ENCODE data around the gene MGAT1.
"Not testable (repeated sequence)": the region's sequence is repeated elsewhere in the genome, so short reads cannot be mapped to it uniquely, and the experiment has no call there.

Gene MGAT1

GRCh38 chr5:180837478-180837877 lies 34.9 kb upstream of the MGAT1 start:
- Histone ChIP-seq H3K4me1 (ENCODE audit: control insufficient read depth, insufficient read depth, low read length, poor library complexity, severe bottlenecking) (no peaks in the 10 kb centered on the region), H3K4me3 (ENCODE audit: extremely low read depth, insufficient read depth, low read length, poor library complexity, severe bottlenecking) (no peak overlapping the region), H3K36me3 (ENCODE audit: control insufficient read depth, insufficient read depth, low read length) (peaks cover 4% of the 10 kb centered on the region), H3K9me3 (ENCODE audit: control insufficient read depth, low read length) (no peaks in the 10 kb centered on the region), H3K27ac (ENCODE audit: low read depth, low read length, severe bottlenecking) (no peak overlapping the region)
- 80 to 93% methylated on average over 2 of the region's 4 CpGs for WGBS, 2 experiments (ENCODE audit: insufficient coverage in 2 of 2)

- Histone ChIP-seq H3K4me3 (ENCODE audit: extremely low read depth, insufficient read depth, low read length, poor library complexity, severe bottlenecking) (no peak overlapping the region), H3K27ac (ENCODE audit: low read depth, low read length, severe bottlenecking) (no peak overlapping the region), H3K36me3 (ENCODE audit: control insufficient read depth, insufficient read depth, low read length) (peaks cover 15% of the 10 kb centered on the region), H3K4me1 (ENCODE audit: control insufficient read depth, insufficient read depth, low read length, poor library complexity, severe bottlenecking) (no peaks in the 10 kb centered on the region), H3K9me3 (ENCODE audit: control insufficient read depth, low read length) (peaks cover 18% of the 10 kb centered on the region)
- WGBS, 2 experiments (ENCODE audit: insufficient coverage in 2 of 2), result 67 to 94% methylated on average over 1 to 2 of the region's 2 CpGs
Measured at GRCh38 chr5:180832638-180833068, 30.0 kb upstream of the MGAT1 start.

DNA sequence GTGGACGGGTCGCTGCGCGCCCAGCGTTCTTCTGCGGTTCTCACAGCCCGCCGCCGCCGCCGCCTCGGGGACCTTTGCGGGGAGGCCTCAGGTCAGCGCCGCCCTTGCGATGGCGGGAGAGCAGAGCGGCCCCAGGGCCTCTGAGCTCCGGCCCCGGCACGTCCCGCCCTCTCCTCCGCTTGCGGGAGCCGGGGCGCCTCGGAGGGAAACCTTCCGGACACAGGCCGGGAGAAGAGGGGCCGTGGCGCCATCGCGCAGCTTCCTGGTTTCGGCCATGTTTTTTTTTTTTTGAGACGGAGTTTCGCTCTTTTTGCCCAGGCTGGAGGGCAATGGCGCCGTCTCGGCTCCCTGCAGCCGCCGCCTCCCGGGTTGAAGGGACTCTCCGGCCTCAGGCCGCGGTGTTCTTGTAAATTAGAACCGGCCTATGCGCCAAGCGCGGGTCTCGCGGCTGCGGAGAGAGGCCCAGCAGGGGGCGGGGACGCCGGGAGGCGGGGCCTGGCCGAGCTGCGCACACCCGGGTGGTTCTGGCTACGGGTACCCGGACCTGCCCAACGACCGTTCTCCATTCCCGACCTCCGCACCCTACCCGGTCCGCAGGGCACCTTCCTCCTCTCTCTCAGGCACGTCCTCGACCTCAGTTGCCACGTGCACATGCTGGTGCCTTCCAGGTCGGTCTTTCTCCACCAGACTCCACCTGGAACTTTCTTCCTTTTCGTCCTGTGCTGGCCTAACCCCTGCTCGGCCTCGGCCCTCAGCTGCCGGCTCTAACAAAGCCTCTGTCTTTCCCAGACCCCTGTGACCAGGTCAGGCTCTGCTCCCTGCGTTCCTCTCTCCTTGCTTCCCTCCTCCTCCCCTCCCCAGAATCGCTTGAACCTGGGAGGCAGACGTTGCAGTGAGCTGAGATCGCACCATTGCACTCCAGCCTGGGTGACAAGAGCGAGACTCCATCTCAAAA lies 28.8 kb upstream of the MGAT1 start:
- H3K27ac ChIP-seq (ENCODE audit: low read depth, low read length, severe bottlenecking), result peak overlapping the region; percentile 83
- H3K4me3 ChIP-seq (ENCODE audit: extremely low read depth, insufficient read depth, low read length, poor library complexity, severe bottlenecking), result peak overlapping the region; percentile 71
- no peaks in the 10 kb centered on the region for H3K4me1 ChIP-seq (ENCODE audit: control insufficient read depth, insufficient read depth, low read length, poor library complexity, severe bottlenecking)
- peaks cover 18% of the 10 kb centered on the region for H3K9me3 ChIP-seq (ENCODE audit: control insufficient read depth, low read length)
- 6 to 7% methylated on average over 68 to 78 of the region's 80 CpGs for WGBS, 2 experiments (ENCODE audit: insufficient coverage in 2 of 2)
- peaks cover 15% of the 10 kb centered on the region for H3K36me3 ChIP-seq (ENCODE audit: control insufficient read depth, insufficient read depth, low read length)

DNA sequence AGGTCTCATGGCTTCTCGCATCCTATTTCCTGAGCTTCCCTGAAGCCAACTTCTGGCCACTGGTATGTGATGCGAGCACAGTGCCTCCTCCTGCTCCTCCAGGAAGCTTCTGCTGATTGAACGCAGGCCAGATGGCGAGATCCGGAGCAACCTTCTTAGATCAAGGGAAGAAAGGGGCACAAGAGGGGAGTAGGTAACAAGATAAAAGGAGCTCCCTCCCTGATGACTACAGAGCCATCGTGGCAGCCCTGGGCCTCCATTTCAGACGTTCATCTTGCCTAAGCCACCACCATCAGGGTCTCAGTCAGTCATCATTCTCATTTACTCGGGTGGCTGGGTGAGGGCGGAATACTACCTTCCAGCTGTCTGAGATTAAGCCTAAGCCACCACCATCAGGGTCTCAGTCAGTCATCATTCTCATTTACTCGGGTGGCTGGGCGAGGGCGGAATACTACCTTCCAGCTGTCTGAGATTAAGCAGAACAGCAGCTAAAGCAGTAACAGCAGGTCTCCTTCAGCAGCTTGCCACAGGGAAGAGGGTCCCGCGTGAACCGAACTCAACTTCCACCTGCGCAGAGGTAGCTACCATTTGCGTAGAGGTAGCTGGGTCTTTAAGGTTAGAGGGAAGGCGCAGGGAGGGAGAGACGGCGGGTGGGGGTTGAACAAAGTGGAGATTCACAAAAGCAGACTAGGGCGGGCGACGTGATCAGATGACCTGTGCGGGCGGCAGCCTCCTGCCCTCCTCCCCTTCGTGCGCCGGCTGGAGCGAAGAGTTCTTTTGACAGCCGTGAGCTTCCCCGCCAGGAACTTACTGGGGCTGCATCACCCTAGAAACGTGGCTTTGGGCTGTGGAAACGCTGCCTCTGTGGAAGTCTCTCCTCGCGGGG lies 27.9 kb upstream of the MGAT1 start:
- peak overlapping the region; percentile 83 for H3K27ac ChIP-seq (ENCODE audit: low read depth, low read length, severe bottlenecking)
- WGBS, 2 experiments (ENCODE audit: insufficient coverage in 2 of 2), result 42 to 46% methylated on average over 25 to 33 of the region's 35 CpGs

DNA sequence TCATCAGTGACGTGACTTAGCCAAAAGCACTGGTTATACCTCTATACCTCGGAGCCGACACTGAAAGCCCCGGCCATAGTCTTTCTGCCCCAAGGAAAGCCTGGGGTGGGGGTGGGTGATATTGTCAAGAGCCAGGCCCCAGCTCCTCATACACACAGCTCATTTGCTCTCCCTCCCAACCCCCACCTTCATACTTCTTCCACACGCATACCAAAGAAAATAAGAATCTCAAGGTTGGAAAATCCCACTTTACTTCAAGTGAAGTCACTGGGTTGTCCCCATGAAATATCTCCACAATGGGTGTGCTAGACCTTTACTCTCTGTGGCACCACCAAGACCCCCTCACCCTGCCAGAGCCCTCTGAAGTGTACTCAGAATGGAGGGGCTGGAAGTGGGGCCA lies 27.1 kb upstream of the MGAT1 start:
- Histone ChIP-seq H3K4me3 (ENCODE audit: extremely low read depth, insufficient read depth, low read length, poor library complexity, severe bottlenecking) (no peak overlapping the region), H3K27ac (ENCODE audit: low read depth, low read length, severe bottlenecking) (no peak overlapping the region), H3K4me1 (ENCODE audit: control insufficient read depth, insufficient read depth, low read length, poor library complexity, severe bottlenecking) (no peaks in the 10 kb centered on the region), H3K9me3 (ENCODE audit: control insufficient read depth, low read length) (peaks cover 18% of the 10 kb centered on the region), H3K36me3 (ENCODE audit: control insufficient read depth, insufficient read depth, low read length) (peaks cover 14% of the 10 kb centered on the region)
- WGBS, 2 experiments (ENCODE audit: insufficient coverage in 2 of 2), result 89 to 100% methylated on average over 1 to 2 of the region's 5 CpGs

More for the DNA sequence above, 27.9 kb upstream of the MGAT1 start:
- Histone ChIP-seq H3K9me3 (ENCODE audit: control insufficient read depth, low read length) (peaks cover 18% of the 10 kb centered on the region), H3K4me3 (ENCODE audit: extremely low read depth, insufficient read depth, low read length, poor library complexity, severe bottlenecking) (peak overlapping the region; percentile 71), H3K4me1 (ENCODE audit: control insufficient read depth, insufficient read depth, low read length, poor library complexity, severe bottlenecking) (no peaks in the 10 kb centered on the region), H3K36me3 (ENCODE audit: control insufficient read depth, insufficient read depth, low read length) (peaks cover 15% of the 10 kb centered on the region)

GRCh38 chr5:180828756-180829531 lies 26.3 kb upstream of the MGAT1 start:
- 97 to 98% methylated on average over 6 to 8 of the region's 13 CpGs for WGBS, 2 experiments (ENCODE audit: insufficient coverage in 2 of 2)
- Histone ChIP-seq H3K36me3 (ENCODE audit: control insufficient read depth, insufficient read depth, low read length) (peaks cover 11% of the 10 kb centered on the region), H3K9me3 (ENCODE audit: control insufficient read depth, low read length) (peaks cover 18% of the 10 kb centered on the region)
- not testable (repeated sequence) for H3K4me1 ChIP-seq (ENCODE audit: control insufficient read depth, insufficient read depth, low read length, poor library complexity, severe bottlenecking); H3K4me3 ChIP-seq (ENCODE audit: extremely low read depth, insufficient read depth, low read length, poor library complexity, severe bottlenecking); H3K27ac ChIP-seq (ENCODE audit: low read depth, low read length, severe bottlenecking)

DNA sequence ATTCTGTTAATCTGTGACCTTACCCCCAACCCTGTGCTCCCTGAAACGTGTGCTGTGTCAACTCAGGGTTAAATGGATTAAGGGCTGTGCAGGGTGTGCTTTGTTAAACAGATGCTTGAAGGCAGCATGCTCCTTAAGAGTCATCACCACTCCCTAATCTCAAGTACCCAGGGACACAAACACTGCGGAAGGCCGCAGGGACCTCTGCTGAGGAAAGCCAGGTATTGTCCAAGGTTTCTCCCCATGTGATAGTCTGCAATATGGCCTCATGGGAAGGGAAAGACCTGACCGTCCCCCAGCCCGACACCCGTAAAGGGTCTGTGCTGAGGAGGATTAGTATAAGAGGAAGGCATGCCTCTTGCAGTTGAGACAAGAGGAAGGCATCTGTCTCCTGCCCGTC lies 24.8 kb upstream of the MGAT1 start:
- H3K27ac ChIP-seq (ENCODE audit: low read depth, low read length, severe bottlenecking); H3K4me3 ChIP-seq (ENCODE audit: extremely low read depth, insufficient read depth, low read length, poor library complexity, severe bottlenecking); H3K4me1 ChIP-seq (ENCODE audit: control insufficient read depth, insufficient read depth, low read length, poor library complexity, severe bottlenecking): not testable (repeated sequence)
- Histone ChIP-seq H3K36me3 (ENCODE audit: control insufficient read depth, insufficient read depth, low read length) (peaks cover 11% of the 10 kb centered on the region), H3K9me3 (ENCODE audit: control insufficient read depth, low read length) (peaks cover 18% of the 10 kb centered on the region)
- 90% methylated on average over 2 of the region's 7 CpGs; no CpG with 5 or more reads in 1 of the 2 experiments for WGBS, 2 experiments (ENCODE audit: insufficient coverage in 2 of 2)

GRCh38 chr5:180825768-180826525 lies 23.3 kb upstream of the MGAT1 start:
- Histone ChIP-seq H3K27ac (ENCODE audit: low read depth, low read length, severe bottlenecking) (no peak overlapping the region), H3K9me3 (ENCODE audit: control insufficient read depth, low read length) (peaks cover 18% of the 10 kb centered on the region), H3K4me3 (ENCODE audit: extremely low read depth, insufficient read depth, low read length, poor library complexity, severe bottlenecking) (no peak overlapping the region), H3K36me3 (ENCODE audit: control insufficient read depth, insufficient read depth, low read length) (peaks cover 11% of the 10 kb centered on the region), H3K4me1 (ENCODE audit: control insufficient read depth, insufficient read depth, low read length, poor library complexity, severe bottlenecking) (no peaks in the 10 kb centered on the region)
- WGBS, 2 experiments (ENCODE audit: insufficient coverage in 2 of 2), result 95 to 100% methylated on average over 1 to 3 of the region's 3 CpGs

DNA sequence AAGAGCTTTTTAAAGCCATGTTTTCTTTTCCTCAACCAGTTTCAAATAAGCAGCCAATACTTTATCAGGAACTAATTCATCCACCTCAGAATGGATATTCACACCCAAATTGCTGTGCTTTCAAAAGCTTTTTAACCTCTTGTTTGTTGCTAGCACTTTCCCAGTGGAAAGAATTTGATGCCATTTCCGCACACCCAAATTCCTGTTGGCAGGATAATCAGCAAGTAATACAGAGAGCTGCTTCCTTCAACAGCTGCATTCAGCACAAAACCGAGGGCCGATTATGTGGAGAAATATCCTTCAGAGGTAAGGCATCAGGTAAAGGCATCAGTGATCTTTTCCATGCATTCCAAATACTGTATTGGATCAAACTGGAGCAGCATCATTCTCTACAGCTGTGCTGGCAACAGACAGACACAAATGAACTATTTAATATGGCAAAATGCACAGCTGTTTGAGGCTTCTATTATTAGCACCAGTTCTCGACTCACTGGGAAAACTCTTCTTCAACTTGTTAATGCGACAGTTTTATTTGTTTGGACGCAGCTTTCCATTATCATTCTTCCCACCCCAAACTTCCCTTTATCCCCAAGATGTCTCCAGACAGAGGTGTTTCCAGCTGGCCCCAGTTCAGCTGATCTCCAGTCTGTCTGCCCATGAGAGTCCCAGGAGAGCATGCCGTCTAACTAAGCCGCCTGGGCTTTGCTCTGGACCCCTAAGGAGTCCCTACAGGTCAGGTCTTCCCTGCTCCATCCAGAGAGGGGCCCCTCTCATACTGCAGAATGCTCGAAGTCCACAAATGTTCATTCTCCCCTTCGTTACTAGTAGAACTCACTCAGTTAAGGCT lies 22.2 kb upstream of the MGAT1 start:
- no peak overlapping the region for H3K4me3 ChIP-seq (ENCODE audit: extremely low read depth, insufficient read depth, low read length, poor library complexity, severe bottlenecking)
- H3K36me3 ChIP-seq (ENCODE audit: control insufficient read depth, insufficient read depth, low read length), result peaks cover 6% of the 10 kb centered on the region
- H3K4me1 ChIP-seq (ENCODE audit: control insufficient read depth, insufficient read depth, low read length, poor library complexity, severe bottlenecking), result no peaks in the 10 kb centered on the region
- H3K27ac ChIP-seq (ENCODE audit: low read depth, low read length, severe bottlenecking), result no peak overlapping the region
- peaks cover 11% of the 10 kb centered on the region for H3K9me3 ChIP-seq (ENCODE audit: control insufficient read depth, low read length)
- WGBS, 2 experiments (ENCODE audit: insufficient coverage in 2 of 2), result 81 to 83% methylated on average over 9 to 10 of the region's 10 CpGs
